Measurements from ENCODE around the gene MSTN.

Gene MSTN

DNA sequence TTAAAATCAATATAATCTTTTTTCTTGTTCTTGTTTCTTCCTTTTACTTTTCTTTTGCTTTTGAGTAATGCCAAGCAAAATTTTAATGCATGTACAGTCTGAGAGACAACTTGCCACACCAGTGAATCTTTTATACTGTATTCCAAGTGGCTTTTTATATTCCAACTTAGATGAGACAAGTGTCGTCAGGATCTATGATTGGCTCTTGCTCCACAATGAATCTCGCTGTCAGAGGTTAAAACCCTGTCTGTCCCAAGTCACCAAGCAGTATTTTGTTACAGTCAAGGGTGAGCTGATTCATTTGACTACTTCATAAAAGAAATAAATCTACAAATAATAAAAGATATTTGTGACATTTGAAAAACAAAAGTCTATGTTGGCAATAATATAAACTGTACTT, at the start of gene MSTN:
TSS of gene MSTN (minus strand) at position 129 of the 400 bp plus-strand sequence. CDS start 133 bp downstream, outside the sequence.
- DNase-seq, result no peak

- DNase-seq, result no peak
Measured at GRCh38 chr2:190111166-190111565, 48.6 kb upstream of the MSTN start.

DNA sequence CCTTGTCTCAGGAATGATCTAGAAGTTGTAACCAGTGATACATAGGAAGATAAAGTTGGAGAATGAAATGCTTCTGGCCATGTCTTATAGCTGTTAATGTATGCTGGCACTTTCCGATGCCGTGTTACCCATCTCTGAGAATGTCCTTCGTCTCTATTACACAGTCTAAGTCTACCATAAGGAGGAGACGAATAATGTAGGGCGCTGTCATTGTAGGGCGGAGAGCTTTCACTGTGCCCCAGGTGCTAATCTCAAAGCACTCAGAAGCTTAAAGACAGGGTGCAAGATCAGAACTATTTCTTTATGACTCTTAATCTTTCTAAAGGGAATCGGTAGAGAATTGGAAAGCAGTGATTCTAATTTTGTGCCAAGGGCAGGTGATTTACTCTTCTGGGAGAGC, 48.2 kb upstream of the MSTN start:
- DNase-seq, result no peak

DNA sequence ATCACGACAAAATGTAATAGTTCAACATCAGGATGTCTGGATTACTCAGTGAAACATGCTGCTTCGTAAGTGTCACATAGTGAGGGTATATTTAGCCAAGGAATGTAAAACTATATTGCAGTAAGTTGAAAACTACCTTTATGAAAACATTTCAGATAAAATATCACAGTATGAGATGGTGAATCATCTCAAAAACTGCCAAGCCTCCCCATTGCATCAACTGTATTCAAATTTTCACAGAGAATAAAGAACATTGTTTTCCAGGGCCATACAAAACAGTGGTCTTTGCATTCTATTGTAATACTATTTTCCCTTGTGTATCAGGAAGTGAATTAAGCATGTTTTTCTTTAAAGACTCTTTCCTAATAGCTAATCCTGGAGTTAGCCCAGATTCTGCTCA, 47.6 kb upstream of the MSTN start:
- no peak for DNase-seq

- no peak for DNase-seq
Measured at GRCh38 chr2:190107409-190107808, 44.9 kb upstream of the MSTN start.

- DNase-seq, result no peak
Measured at GRCh38 chr2:190106783-190107182, 44.3 kb upstream of the MSTN start.

GRCh38 chr2:190105554-190105953, 43.0 kb upstream of the MSTN start:
- no peak for DNase-seq

DNA sequence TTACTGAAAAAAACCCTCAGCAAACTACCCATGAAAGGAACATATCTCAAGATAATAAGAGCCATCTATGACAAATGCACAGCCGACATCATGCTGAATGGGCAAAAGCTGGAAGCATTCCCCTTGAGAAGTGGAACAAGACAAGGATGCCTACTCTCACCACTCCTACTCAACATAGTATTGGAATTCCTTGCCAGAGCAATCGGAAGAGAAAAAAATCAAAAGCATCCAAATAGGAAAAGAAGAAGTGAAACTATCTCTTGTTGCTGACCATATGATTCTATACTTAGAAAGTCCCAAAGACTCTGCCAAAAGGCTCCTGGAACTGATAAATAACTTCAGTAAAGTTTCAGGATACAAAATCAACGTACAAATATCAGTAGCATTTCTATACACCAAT, 40.6 kb upstream of the MSTN start:
- no peak for DNase-seq

- no peak for DNase-seq
Measured at GRCh38 chr2:190099890-190100697, 37.6 kb upstream of the MSTN start.

- DNase-seq, result no peak
Measured at GRCh38 chr2:190098851-190099250, 36.3 kb upstream of the MSTN start.

DNA sequence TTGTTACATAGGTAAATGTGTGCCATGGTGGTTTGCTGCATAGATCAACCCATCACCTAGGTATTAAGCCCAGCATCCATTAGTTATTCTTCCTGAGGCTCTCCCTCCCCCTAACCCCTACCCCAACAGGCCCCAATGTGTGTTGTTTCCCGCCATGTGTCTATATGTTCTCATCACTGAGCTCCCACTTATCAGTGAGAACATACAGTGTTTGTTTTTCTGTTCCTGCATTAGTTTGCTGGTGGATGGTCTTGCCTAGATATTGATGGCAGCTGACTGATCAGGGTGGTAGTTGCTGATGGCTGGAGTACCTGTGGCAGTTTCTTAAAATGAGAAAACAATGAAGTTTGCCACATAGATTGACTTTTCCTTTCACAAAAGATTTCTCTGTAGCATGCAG, 34.6 kb upstream of the MSTN start:
- DNase-seq, result no peak

DNA sequence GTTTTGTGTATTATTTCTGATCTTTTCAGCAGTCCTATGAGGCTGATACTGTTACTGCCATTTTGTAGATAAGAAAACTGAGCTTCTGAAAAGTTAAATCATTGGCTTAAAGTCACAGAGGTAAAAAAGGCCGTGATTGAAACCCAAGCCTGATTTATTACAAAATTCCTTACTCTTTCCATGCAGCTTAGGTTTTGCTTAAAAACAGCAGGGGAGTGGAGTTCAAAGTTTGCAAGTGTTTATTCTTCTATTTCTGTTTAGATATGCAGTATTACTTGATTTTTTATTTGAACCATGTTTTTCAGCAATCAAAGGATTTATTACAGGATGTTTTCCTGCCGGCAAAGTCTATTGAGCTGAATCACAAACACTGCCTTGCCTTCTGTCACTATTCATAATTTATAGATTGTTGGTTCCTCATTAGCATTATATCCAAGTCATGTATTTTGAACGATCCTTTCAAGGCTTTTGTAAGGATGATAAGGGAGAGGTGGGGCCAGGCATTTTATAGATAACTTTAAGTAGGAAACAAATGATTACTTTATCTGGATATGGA, 31.9 kb upstream of the MSTN start:
- no peak for DNase-seq

DNA sequence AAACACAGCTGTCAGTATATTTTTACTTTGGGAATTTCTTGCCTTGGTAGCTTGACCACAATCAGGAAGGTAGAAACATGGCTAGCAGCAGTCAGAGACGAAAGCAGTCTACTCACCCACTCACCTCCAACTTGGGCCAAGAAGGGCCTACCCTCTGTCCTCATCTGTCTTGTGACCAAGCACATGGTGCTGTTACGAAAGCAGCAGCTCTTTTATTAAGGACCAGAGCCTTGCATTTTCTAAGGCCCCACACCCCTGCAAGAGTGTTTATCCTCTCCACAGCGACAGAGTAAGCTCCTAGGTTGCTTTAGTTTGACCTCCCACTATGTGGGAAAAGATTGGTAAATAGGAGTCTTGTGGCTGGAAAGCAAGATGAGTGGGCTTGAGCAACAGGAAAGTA, 31.3 kb upstream of the MSTN start:
- no peak for DNase-seq

DNA sequence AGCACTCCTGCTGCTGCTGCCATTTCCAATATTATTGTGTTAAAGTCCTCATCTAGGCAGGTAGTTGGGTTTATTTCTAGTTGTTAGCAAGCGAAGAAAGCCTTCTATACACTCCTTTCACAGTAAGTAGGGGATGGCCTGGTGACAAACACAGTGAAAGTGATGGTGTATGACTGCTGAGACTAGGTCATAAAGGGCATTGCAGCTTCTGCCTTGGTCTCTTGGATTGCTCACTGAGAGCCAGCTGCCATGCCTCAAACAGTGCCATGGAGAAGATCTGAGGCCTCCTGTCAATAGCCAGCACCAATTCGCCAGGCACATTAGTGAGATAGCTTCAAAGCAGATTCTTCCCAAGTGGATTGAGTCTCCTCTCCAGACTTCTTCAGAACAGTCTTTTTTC, 27.6 kb upstream of the MSTN start:
- no peak for DNase-seq

- peak; percentile 39 to 45 for DNase-seq
Measured at GRCh38 chr2:190088917-190089316, 26.4 kb upstream of the MSTN start.

- DNase-seq, result no peak
Measured at GRCh38 chr2:190084704-190085103, 22.2 kb upstream of the MSTN start.

- DNase-seq, result no peak
Measured at GRCh38 chr2:190082118-190082517, 19.6 kb upstream of the MSTN start.

DNA sequence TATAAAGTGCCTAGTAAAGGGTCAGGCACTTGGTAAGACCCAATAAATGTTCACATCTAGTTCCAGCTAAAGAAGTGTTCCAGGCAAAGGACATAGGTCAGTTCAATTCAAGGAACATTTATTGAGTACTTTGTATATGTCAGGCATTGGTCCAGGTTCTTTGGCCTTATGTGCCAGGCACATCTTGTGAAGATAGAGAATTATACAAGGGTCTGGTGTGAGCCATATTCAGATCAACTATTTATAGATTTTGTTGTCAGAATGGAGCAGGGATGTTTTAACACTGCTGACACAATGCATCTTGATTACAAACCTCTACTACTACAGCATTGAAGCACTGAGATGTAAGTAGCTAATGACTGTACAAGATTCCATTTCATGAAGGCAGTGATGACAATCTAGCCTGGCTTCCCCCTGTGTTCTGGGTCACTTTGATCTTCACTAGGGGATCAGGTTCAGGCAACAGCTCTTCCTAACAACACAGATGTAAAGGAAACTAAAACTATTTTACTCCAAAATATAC, 18.1 kb upstream of the MSTN start:
- DNase-seq, result no peak

- no peak for DNase-seq
Measured at GRCh38 chr2:190079160-190079559, 16.6 kb upstream of the MSTN start.

DNA sequence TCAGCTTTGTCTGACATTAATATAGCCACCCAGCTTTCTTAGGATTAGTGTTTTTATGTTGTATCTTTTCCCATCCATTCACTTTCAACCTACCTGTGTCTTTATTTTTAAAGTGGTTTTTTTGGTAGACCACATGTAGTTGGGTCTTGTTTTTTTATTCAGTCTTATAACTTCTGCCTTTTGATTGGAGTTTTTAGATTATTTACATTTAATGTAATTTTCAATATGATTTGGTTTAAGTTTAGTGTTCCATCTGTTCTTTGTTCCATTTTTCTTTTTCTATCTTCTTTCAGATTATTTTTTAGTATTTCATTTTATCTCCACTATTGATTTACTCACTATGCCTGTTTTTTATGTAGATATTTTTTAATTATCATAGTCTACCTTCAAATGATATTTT, 13.1 kb upstream of the MSTN start:
- no peak for DNase-seq

DNA sequence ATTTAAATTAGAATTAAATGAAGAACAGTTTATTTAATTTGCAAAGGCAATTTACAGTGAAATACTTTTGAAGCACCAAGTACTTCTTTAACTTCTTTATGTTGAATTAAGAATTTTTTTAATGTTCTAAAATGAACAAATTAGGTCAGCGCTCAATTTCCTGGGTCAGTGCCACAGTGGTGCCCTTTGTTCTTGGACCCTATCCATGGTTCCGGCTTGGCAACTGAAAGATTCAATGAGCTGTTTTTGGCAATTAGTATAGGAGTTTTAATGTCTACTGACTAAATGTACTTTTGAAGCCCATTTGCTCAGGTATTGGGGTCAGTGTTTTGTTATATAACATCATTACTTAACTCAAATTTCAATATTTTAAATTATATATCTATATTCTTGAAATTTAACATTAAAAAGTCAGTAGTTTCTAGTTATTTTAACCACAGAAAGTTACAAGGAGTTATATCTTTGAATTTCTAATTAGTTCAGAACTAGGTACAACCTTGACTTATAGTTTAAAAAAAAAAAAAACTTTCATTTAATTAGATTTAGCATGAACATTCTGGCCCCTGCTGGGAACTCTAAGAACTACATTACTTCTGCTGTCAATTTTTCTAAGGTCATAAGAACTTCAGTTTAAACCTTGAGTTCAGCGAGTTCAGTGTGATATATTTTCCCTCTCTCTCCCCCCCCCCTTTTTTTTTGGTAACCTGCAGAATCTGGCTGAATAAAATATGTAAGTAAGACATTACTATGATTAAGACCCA, 7.6 kb upstream of the MSTN start:
- DNase-seq, result peak in 1 of 2 donors; percentile 28

- no peak for DNase-seq
Measured at GRCh38 chr2:190068764-190069163, 6.2 kb upstream of the MSTN start.

DNA sequence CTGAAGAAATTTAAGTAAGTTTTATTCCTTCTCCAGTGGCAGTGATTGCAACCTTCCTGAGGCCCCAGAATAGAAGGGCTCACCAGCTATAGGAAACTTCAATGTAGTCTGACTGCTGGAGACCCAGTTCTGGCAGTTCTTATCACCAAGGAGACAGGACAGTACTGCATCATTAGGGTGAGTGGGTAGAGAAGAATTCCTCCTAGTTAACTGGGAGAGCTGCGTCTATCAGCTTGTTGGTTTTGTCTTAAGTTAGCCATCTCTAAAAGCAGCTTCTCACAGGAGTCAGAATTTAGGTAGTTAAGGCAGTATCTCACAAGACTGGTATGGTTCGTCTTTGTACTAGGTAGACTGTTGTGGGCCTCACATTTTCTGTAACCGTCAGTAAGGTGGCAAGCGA, 3.3 kb upstream of the MSTN start:
- no peak for DNase-seq

DNA sequence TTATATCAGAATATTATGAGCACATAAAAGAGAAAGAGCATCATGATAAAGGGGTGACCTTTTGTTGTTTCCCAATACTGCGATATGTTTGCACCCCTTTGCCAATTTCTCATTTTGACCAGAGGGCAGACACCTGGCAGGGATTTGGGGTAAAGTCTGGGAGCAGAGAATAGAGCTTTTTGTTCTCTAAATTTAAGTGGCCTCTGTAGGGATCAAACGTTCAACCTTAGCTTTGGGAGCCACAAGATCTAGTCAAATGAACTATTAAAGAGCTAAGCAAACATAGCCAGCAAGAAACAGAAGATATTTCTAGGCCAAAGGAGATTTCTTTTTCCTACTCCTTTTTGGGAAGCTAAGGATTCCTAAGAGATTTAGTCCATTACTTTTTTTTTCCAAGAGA, 1.1 kb upstream of the MSTN start:
- DNase-seq, result no peak

All from stimulated activated CD4-positive, alpha-beta T cell treated with anti-CD3 and anti-CD28 coated beads, Interleukin-2, amount 100 ng/mL, for 24 hours (primary cell).